HG02884 (cell line): ENCODE results near the gene LCN2.

ENCODE experiments used
- ATAC-seq: cut with Tn5 transposase; IDR thresholded peaks from one replicate; pipeline ENCODE4 v1.9.1; 2021; ENCODE audit warnings: mild to moderate bottlenecking, moderate library complexity; ENCODE audit not compliant: unreplicated experiment

The LCN2 gene

DNA sequence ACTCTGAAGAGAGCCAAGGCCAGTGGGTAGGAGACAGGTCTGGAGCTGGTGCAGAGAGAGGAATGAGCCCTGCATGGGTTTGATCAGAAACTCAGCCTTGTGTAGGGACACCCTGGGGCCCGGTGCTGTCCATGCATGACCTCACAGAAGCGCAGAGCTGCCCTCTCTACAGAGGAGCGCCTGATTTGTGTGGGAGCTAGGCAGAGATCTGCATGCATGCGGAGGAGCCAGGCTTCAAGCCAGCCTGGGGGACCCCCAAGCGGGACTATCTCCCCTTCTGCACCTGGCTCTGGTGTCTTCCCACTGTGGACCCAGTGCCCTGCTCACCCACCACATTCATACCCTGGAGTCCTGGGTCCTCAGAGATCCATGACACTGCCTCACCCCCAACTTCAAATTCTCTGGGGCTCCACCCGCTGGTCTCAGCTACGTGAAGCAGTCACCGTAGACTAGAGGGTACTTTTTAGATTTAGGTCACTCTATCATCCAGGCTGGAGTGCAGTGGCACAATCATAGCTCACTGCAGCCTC lies 2.6 kb upstream of the LCN2 start:
- ATAC-seq, result no peak

- ATAC-seq, result no peak
Observed at GRCh38 chr9:128148509-128149000, 698 bp upstream of the LCN2 start.

DNA sequence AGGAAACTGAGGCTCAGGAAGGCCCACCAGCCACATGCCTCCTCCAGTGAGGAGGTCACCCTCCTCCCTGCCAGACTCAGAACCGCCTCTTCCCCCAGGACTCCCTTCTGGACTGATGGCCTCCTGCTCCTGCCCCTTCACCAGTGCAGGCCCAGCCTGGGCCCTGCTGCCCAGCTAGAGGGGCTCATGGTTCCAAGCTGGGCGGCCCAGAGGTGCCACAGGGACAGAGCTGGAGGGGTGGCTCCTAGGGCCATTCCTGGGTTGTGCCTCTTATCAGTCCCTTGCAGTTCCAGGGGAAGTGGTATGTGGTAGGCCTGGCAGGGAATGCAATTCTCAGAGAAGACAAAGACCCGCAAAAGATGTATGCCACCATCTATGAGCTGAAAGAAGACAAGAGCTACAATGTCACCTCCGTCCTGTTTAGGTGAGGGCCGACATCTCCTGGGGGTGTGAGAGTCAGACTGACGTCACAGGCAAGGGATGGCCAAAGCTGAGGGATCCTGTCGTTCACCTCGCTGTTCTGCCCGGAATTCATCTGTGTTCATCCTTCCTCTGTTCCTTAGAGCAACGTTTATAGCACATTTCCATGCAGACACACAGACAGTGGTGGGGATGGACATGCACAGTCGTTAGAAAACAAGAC lies 819 bp downstream of the LCN2 start:
- no peak for ATAC-seq

GRCh38 chr9:128150594-128151308 lies 1.5 kb downstream of the LCN2 start:
- ATAC-seq, result no peak

GRCh38 chr9:128151309-128152132 lies 2.3 kb downstream of the LCN2 start:
- no peak for ATAC-seq

GRCh38 chr9:128152133-128153059 lies 3.1 kb downstream of the LCN2 start:
- no peak for ATAC-seq

DNA sequence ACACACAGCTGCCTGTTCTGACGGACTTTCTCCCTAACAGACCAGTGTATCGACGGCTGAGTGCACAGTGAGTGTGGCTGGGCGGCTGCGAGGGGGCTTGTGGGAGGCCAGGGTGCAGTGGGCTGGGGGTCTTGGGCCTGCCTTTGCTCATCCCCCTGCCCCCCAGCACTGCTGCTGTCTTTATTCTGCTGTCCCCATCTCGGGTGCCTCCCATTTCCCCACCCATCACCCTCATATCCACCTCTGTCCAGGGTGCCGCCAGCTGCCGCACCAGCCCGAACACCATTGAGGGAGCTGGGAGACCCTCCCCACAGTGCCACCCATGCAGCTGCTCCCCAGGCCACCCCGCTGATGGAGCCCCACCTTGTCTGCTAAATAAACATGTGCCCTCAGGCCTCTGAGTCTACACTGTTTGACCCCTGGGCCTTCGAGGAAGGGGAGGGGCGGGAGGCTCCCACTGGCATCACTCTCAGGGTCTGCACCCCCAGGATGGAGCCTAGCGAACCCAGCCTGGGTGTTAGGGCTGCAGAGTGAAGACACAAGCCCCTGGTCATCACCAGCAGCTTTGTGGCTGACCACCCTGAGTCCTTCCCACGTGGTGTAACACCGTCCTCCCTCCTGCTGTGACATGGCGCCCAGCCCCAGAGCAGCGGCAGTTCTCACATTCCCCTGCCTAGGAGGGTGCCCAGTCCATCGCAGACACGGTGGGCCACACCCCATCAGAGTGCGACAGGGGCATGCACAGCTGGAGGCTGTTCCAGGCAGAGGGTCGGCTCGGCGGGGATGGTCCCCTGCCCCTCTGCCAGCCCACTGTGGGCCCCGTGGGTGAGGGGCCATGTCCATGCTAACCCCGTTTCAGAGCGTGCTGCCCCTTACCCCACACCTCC lies 4.0 kb downstream of the LCN2 start:
- no peak for ATAC-seq

DNA sequence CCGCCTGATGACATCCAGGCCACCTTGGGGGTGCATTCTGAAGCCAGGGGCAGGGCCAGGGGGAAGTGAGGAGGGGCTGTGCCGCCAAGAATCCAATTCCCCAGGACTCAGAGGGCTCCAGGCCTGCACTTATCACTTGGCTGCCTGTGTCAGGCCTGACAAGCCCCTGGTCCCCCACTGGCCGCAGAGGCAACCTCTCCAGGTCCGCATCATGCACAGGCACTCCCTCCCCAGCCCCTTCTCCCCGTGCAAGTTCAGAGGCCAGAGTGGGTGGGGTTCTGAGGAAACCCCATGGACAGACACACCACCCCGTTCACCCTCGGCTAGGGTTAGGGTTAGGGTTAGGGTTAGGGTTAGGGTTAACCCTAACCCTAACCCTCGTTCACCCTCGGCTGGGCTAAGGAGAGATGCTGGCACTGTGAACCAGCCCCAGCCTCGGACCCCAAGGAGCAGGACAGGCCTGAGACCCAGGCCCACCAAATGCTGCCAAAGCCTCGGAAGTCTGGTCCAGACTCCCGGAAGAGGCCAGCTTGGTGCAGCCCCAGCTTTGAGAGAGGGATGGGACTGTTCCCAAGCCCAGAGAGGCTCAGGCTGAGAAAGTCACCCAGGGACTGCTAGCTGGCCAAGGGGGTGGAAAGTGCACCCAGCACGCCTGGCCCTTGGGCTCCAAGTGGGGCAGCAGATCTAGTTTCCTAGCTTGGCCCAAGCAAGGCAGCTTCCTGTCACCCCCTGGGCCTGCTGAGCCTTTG lies 4.9 kb downstream of the LCN2 start:
- no peak for ATAC-seq

GRCh38 chr9:128155736-128156500 lies 6.7 kb downstream of the LCN2 start:
- no peak for ATAC-seq

GRCh38 chr9:128159522-128159783 lies 10.2 kb downstream of the LCN2 start:
- no peak for ATAC-seq

GRCh38 chr9:128159784-128160602 lies 10.7 kb downstream of the LCN2 start, which contains the start of gene BBLN:
BBLN (plus strand) TSS chr9:128160265; CDS start chr9:128160408, 143 bp downstream.
- ATAC-seq, result peak; percentile 64

DNA sequence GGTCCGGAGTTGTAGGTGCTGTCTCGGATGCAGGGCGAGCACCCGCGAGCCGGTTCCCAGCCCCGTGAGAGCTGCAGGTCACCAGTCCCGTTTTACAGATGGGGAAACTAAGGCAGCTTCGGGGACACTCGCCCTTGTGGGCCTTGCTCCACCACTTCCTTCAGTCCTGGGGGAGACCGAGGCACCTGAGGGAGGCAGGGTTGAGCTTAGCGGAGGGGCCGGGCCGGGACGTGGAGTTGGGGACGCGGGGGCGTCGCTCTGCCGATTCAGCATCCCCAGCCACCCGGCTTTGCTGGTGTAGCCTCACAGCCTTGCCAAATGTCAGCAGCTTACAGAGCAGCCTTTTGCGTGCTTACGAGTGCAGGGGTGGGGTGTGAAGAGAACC lies 11.3 kb downstream of the LCN2 start:
- ATAC-seq, result no peak

- ATAC-seq, result no peak
Observed at GRCh38 chr9:128161215-128161902, 12.1 kb downstream of the LCN2 start.

DNA sequence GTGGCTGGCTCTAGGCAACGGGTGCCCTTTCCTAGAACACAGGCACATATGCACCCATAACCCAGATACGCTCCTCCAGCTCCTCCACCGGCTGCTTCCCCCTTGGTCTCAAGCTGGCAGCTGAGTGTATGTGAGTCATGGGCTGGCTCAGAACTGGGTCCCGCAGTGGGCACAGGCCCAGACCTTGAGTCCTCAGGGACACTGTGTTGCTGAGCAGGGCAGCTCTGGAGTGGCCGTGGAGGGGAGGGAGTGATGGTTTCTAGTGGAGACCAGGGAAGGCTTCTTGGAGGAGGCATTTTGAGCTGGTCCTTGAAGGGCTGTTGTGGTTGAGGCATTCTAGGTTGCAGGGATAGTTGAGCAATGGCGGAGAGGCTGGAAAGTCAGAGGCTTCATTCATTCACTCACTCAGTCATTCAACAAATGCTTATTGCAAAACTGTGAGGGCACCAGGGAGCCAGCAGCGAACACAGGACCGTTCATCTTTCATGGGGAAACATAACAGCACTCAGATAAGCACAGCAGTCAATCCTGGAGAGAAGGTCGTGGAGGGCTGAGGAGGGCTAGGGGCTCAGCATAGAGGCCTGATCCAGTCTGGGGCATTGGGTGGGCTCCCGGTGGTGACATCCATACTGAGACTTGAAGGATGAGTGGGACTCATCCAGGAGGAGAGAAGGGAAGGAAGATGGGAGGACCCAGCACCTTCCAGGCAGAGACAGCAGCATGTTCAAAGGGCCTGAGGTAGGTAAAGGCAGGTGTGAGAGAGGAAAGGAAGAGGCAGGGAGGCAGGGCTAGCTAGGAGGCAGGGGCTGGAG lies 13.2 kb downstream of the LCN2 start:
- no peak for ATAC-seq

GRCh38 chr9:128163027-128163515 lies 13.8 kb downstream of the LCN2 start:
- ATAC-seq, result no peak
